ENCODE results near the gene MST1R. TPM values are rescaled to one million over a fixed set of nuclear protein-coding genes. Genes with fewer than 3 reads are reported as not detected.

Gene MST1R
- total and polyA plus RNA-seq, 2 donors (not counting 3 experiments of a cell fraction or from before 2014, with no cell fraction given): 0.93 to 2.4 TPM

DNA sequence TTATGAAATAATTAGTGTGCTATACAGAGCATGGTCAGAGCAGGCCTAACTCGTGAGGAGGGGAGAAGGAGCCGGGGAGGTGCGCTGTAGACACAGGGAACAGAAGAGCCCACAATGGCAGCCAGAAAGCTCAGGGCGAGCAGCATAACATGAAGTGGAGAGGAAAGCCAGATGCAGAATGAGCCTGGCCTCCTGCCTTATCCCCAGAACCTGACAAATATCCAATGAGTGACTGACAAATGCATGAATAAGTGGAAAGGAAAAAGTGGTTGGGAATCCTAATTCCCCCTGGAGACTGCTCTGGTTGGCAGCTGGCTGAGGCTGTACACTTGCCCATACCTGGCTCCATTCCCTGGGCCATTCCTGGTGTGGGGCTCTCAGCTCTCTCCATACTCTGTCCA is 9.2 kb upstream of the MST1R start:
- no peak for FAIRE-seq
- Histone ChIP-seq H3K4me2 (ENCODE audit: insufficient read depth, low read length) (no peak overlapping the region), H4K20me1 (replicated peaks; ENCODE audit: control insufficient read depth, extremely low read depth, insufficient read depth, low read length) (no peaks in the 10 kb centered on the region), H3K4me3 (replicated peaks in 1 of 3; ENCODE audit: insufficient read depth in 1 of 3, low read depth in 1 of 3, low read length in 3 of 3) (no peak overlapping the region), H3K27ac (ENCODE audit: insufficient read depth, low read depth, low read length) (no peak overlapping the region), H3K27me3 (ENCODE audit: control insufficient read depth in 2 of 2, insufficient read depth in 2 of 2, low read length in 2 of 2) (no peaks in the 10 kb centered on the region), H3K79me2 (ENCODE audit: control insufficient read depth, insufficient read depth, low read length) (no peaks in the 10 kb centered on the region), H2AFZ (ENCODE audit: low read depth, low read length) (no peak overlapping the region), H3K9me1 (replicated peaks; ENCODE audit: control insufficient read depth, extremely low read depth, insufficient read depth, low read length) (no peaks in the 10 kb centered on the region), H3K36me3 (ENCODE audit: control insufficient read depth in 2 of 2, extremely low read depth in 1 of 2, insufficient read depth in 2 of 2, low read length in 2 of 2) (peaks cover 0 to 10% of the 10 kb centered on the region in 2 experiments), H3K9me3 (replicated peaks; ENCODE audit: control insufficient read depth, insufficient read depth, low read length) (no peaks in the 10 kb centered on the region), H3K4me1 (ENCODE audit: control insufficient read depth, extremely low read depth, insufficient read depth, low read length) (no peaks in the 10 kb centered on the region), H3K9ac (replicated peaks; ENCODE audit: extremely low read depth, insufficient read depth, low read length) (no peak overlapping the region)
- TF ChIP-seq MAX (IDR thresholded peaks at IDR 0.05; ENCODE audit: insufficient read depth, insufficient read length) (no peak), POLR2A (IDR thresholded peaks at IDR 0.05; ENCODE audit: low read depth, low read length) (no peak), GATA2 (IDR thresholded peaks at IDR 0.05; ENCODE audit: insufficient read depth, insufficient read length, low read depth, low read length) (no peak), CTCF (IDR thresholded peaks at IDR 0.05; ENCODE audit: extremely low read depth in 1 of 2, insufficient read depth in 1 of 2, low read depth in 1 of 2, low read length in 2 of 2) (no peak), MYC (IDR thresholded peaks at IDR 0.05; ENCODE audit: low read depth, low read length) (no peak), POLR2AphosphoS5 (IDR thresholded peaks at IDR 0.05; ENCODE audit: insufficient read depth, low read depth, low read length) (no peak), EZH2 (IDR thresholded peaks at IDR 0.05; ENCODE audit: borderline replicate concordance, low read depth, low read length, severe bottlenecking) (no peak), JUN (IDR thresholded peaks at IDR 0.05; ENCODE audit: borderline replicate concordance, insufficient read depth, insufficient read length, low read depth) (no peak)
- DNase-seq (ENCODE audit: low read depth, low spot score): no peak
- ChIA-PET CTCF (interaction anchor here (1.4 to 1.8 kb wide), 2 partner anchors 12 to 110 kb away, joined by 3 to 5 read pairs; partner anchors contain the start of gene INKA1), POLR2A (no interaction called here)
- BruUV-seq (replicated peaks): no TSS peak
- intact Hi-C loops (cut with micrococcal nuclease): no loop called here
- dilution Hi-C loops (cut with MboI; ENCODE audit: extremely low pct_ligation_motif_present, low sequenced_read_pairs): no loop called here
